HG02678 (cell line): ENCODE results near the gene KLHL41.

Experiments used
- ATAC-seq: cut with Tn5 transposase; IDR thresholded peaks from one replicate; pipeline ENCODE4 v1.9.1; 2021; ENCODE audit warnings: mild to moderate bottlenecking, moderate library complexity; ENCODE audit not compliant: unreplicated experiment

Gene KLHL41

DNA sequence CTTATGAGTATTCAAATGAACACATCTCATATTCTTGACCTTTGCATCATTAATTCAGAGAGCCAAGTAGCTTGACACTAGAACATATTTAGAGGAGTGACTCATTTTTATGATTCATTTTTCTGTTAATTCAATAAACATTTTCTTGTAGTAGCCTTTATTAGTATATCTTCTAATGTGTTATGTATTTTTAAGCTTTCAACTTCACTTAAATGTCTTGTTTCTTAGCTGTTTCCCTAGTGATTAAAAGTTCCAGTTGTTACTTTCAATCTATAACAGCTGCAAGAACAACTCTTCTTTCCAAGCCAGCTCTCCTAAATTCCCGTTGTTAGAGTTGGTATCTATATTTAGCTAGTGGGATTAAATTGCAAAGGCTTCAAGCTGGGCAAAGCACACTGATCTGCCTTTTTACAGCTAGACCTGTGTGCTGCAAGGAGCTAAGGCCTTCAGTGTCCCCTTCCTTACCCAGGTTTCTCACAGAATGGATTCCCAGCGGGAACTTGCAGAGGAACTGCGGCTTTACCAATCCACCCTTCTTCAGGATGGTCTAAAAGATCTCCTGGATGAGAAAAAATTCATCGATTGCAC, at the start of gene KLHL41:
Gene KLHL41, plus strand, starts transcription at position 405 of the 588 bp plus-strand sequence. Its CDS starts 77 bp downstream, at position 482.
- ATAC-seq, result no peak

- ATAC-seq, result no peak
Observed at GRCh38 chr2:169461143-169461542, 48.4 kb upstream of the KLHL41 start.

- ATAC-seq, result no peak
Observed at GRCh38 chr2:169462896-169463695, 46.4 kb upstream of the KLHL41 start.

DNA sequence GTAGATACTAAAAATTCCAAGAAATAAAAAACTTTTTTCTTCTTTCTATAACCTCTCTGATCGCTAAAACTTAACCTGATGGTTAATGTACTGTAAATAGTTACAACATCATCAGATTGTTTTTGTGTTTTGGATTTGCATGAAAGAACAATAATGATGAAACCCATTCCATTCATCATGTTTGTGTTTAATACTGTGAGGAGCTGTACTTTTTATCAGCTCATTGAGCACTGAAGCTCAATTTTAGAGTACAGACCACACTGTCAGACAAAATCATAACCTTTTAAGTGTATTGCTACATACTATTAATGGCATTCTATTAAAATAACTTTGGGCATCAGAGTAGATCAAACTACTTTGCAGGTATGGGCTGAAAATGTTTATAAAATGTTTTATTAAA, 45.0 kb upstream of the KLHL41 start:
- ATAC-seq, result no peak

DNA sequence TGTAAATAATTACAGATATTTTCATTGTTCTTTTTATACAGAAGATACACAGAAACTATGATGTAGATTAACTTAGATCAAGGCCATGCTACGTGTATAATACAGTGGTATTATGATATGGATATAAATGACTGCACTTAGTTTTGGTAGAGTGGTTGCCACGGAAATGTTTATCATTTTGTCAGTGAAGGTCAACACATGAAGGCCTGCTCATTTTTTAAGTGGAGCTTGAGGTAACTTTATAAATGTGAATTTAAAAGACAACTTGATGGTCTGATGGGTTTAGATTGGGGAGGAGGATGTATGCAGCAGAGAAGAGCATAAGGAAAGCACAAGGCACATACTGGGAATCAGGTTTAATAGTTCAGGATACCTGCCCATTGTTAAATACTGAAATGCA, 44.6 kb upstream of the KLHL41 start:
- no peak for ATAC-seq

- ATAC-seq, result no peak
Observed at GRCh38 chr2:169468841-169469240, 40.7 kb upstream of the KLHL41 start.

DNA sequence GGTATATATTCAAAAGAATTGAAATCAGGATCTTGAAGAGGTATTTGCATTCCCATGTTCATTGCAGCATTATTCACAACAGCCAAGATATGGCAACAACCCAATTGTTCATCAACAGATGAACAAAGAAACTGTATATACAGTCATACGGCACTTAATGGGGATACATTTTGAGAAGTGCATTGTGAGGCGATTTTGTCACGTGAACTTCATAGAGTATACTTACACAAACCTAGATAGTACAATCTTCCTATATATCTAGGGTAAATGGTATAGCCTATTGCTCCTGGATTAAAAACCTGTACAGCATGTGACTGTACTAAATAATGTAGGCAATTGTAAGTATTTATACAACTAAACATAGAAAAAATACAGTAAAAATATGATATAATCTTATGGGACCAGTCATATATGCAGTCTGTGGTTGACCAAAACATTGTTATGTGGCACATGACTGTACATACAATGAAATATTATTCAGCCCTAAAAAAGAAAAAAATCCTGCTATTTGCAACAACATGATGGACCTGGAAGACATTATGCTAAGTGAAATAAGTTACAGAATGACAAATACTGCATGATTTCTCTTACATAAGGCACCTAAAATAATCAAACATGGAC, 39.4 kb upstream of the KLHL41 start:
- ATAC-seq, result no peak

DNA sequence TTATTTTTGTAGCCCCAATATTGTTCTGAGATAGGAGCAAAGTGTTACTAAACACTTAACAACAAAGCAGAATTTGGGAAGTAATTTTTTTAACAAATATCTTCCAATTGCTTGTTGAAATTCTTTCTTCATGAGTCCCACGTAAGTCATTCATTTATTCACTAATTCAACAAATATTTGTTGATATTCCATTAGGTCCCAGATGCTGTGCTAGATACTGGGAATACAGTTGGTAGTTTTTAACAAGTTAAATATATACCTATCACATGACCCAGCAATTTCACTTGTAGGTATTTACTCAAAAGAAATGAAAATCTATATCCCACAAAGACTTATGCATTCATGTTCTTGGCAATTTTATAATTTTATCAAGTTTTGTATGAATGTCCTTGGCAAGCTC, 37.3 kb upstream of the KLHL41 start:
- no peak for ATAC-seq

DNA sequence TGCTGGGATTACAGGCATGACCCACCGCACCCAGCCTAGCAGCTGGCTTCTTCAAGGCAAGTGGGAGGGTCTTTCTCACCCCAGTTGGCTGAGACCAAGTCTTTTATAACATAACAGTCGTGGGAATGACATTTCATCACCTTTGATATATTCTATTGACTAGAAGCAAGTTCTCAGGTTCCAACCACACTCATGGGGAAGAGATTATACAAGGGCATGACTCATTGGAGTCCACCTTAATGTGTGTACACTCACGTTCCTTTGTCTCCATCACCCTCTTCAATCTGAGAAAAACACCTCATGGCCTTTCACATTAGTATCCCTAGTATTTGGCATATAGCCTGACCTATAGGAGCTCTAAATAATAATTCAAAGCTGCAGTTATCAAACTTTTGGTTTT, 33.0 kb upstream of the KLHL41 start:
- ATAC-seq, result no peak

GRCh38 chr2:169478339-169478738, 31.2 kb upstream of the KLHL41 start:
- no peak for ATAC-seq

DNA sequence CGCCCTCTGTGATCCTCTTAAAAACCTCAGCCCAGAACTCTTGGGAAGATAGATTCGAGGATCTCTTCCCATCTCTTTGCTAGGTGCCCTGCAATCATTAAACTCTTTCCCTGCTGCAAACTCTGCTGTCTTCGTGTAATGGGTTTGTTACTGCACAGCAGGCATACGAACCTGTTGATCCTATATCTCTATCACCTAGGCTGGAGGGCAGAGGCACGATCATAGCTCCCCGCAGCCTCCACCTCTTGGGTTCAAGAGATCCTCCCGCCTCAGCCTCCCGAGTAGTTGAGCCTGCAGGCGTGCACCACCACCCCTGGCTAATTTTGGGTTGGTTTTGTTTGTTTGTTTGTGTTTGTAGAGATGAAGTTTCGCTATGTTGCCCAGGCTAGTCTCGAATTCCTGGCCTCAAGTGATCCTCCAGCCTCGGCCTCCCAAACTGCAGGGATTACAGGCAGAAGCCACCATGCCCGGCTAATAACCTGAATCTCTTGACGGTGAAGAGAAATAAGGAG, 30.7 kb upstream of the KLHL41 start:
- no peak for ATAC-seq

DNA sequence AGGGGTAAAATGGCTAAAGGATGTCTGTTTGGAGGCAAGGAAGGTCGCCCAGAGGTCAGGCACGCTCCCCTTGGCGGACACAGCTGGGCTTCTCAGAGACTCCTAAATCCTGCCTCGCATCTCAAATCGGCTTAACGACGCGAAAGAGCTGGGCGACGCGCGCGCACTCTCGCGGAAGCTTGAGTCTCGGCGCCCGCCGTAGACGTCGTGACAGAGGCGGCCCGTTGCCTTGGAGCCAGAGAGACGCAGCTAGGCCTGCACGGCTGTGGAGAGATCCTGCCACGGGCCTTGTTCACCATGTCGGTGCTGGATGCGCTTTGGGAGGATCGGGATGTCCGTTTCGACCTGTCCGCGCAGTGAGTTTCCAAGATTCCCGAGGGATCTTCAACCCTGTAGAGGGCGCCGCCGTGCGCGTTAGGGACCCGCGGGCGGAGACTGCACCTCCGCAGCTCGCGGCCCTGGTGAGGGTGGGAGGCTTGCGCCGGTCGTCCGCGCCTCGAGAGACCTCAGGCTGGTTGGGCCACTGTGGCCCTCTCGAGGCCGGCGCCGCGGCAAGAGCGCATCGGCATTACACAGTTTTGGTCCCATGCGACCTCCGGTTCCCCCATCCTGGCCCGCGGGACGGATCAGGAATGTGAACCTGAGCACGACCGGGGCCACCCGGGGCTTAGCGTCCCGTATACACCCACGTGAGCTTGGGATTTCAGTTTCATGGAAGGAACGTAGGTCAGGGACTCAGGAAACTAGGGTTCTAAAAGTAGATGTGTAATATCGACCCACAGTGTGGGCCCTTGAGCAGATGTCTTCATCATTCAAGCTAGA, 30.0 kb upstream of the KLHL41 start, which contains the start of gene BBS5:
Gene BBS5, plus strand, starts transcription at position 238 of the 822 bp plus-strand sequence. Its CDS starts 60 bp downstream, at position 298.
- peak; percentile 99 for ATAC-seq

DNA sequence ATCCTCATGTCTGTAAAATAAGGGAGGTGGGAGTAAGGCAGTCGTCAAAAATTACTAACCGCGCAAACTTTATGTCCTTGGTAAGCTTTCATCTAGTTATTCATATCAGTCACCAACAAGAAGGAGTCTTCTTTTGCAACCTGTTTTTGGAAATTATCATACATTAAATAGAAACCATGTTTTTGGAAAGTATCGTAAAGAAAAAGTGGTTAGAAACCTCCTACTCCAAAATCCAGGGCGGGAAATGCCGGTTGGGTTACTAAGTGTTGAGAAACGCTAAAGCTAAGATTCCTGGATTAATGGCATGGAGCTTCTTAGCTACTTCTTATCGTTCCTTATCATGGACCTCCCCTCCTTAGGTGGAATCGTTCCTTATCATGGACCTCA, 29.4 kb upstream of the KLHL41 start:
- peak; percentile 3 for ATAC-seq

GRCh38 chr2:169485650-169486138, 23.8 kb upstream of the KLHL41 start:
- ATAC-seq, result no peak

- no peak for ATAC-seq
Observed at GRCh38 chr2:169486487-169486886, 23.0 kb upstream of the KLHL41 start.

DNA sequence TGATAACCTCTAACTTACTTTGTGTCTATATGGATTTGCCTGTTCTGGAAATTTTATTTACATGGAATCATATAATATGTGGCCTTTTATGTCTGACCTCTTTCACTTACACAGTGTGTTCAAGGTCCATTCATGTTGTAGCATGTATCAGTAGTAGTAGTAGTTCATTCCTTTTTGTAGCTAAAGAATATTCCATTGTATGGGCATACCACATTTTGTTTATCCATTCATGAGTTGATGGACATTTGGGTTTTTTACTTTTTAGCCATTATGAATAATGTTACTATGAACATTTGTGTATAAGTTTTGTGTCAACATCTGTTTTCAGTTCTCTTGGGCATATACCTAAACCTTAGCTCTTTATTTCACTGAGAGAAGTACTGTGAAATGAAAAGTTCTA, 18.7 kb upstream of the KLHL41 start:
- ATAC-seq, result no peak

- ATAC-seq, result no peak
Observed at GRCh38 chr2:169491378-169491777, 18.1 kb upstream of the KLHL41 start.

DNA sequence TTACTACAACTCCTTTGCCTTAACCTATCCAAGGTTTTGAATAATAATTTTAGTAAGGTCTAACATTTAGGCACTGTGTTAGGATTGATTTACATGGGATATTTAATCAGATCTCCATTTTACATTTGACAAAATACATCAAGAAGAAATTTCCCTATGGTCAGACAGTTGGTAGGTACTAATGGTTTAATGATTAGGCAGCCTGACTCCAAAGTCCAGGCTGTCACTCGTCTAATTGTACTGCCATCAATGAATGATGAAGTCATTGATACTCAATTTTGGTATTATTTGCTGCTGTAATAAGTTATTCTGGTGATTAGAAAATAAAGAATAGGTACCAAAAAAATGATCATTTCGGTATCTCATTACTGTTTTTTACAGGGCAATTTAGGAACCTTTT, 16.1 kb upstream of the KLHL41 start:
- no peak for ATAC-seq

DNA sequence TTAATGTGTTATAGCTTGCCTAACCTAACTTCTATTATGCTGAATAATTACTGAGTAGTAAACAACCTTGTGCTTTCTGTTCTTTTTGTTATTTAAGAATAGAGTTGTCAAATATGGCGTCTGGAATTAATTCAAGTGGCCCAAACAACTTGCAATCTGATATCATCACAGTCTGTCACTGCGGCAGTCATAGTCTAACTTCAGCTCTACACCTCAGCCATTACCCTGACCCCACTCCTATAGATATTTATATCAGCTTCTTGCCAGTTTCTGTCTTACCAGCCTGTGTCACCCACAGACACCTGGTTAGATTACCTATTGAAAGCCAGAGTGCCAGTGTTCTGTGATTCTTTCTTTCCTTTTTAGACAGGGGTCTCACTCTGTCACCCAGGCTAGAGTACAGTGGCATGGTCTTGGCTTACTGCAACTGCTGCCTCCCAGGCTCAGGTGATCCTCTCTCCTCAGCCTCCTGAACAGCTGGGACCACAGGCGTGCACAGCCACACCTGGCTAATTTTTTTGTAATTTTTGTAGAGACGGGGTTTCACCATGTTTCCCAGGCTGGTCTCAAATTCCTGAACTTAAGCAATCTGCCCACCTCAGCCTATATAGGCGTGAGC, 14.1 kb upstream of the KLHL41 start:
- ATAC-seq, result no peak

GRCh38 chr2:169504651-169505050, 4.9 kb upstream of the KLHL41 start:
- ATAC-seq, result no peak
